ENCODE results near the gene HERC2. TPM values are rescaled to one million over a fixed set of nuclear protein-coding genes. Genes with fewer than 3 reads are reported as not detected.

The HERC2 gene
- total and polyA plus RNA-seq, 2 donors (not counting 3 experiments of a cell fraction or from before 2014, with no cell fraction given), result 46.1 to 83.9 TPM

GRCh38 chr15:28098766-28099554 lies 223.0 kb downstream of the HERC2 start, which contains the start of gene OCA2:
Gene OCA2, minus strand, starts transcription at chr15:28099315. Its CDS starts 17,441 bp downstream, at chr15:28081874.
- Histone ChIP-seq H3K4me1 (ENCODE audit: control insufficient read depth, extremely low read depth, insufficient read depth, low read length) (peaks cover 12% of the 10 kb centered on the region), H3K27me3 (ENCODE audit: control insufficient read depth in 2 of 2, insufficient read depth in 2 of 2, low read length in 2 of 2) (peaks cover 43 to 53% of the 10 kb centered on the region in 2 experiments), H2AFZ (ENCODE audit: low read depth, low read length) (no peak within 1 kb of the TSS), H3K27ac (ENCODE audit: insufficient read depth, low read depth, low read length) (no peak within 1 kb of the TSS), H3K4me2 (ENCODE audit: insufficient read depth, low read length) (no peak within 1 kb of the TSS), H3K9me3 (replicated peaks; ENCODE audit: control insufficient read depth, insufficient read depth, low read length) (no peaks in the 10 kb centered on the region), H3K79me2 (ENCODE audit: control insufficient read depth, insufficient read depth, low read length) (no peaks in the 10 kb centered on the region), H3K36me3 (ENCODE audit: control insufficient read depth in 2 of 2, extremely low read depth in 1 of 2, insufficient read depth in 2 of 2, low read length in 2 of 2) (no peaks in the 10 kb centered on the region), H3K9me1 (replicated peaks; ENCODE audit: control insufficient read depth, extremely low read depth, insufficient read depth, low read length) (no peaks in the 10 kb centered on the region), H3K9ac (replicated peaks; ENCODE audit: extremely low read depth, insufficient read depth, low read length) (no peak within 1 kb of the TSS), H4K20me1 (replicated peaks; ENCODE audit: control insufficient read depth, extremely low read depth, insufficient read depth, low read length) (no peaks in the 10 kb centered on the region), H3K4me3 (replicated peaks in 1 of 3; ENCODE audit: insufficient read depth in 1 of 3, low read depth in 1 of 3, low read length in 3 of 3) (no peak within 1 kb of the TSS)
- DNase-seq (ENCODE audit: low read depth, low spot score), result no peak
- no peak for TF ChIP-seq POLR2AphosphoS5 (IDR thresholded peaks at IDR 0.05; ENCODE audit: insufficient read depth, low read depth, low read length)
- no peak for TF ChIP-seq POLR2A (IDR thresholded peaks at IDR 0.05; ENCODE audit: low read depth, low read length)
- peak; percentile 65 for TF ChIP-seq EZH2 (IDR thresholded peaks at IDR 0.05; ENCODE audit: borderline replicate concordance, low read depth, low read length, severe bottlenecking)
- no peak for TF ChIP-seq FOS (IDR thresholded peaks at IDR 0.05; ENCODE audit: borderline replicate concordance, insufficient read depth, low read length)
- peak in 1 of 2 donors; percentile 19 for TF ChIP-seq CTCF (IDR thresholded peaks at IDR 0.05; ENCODE audit: extremely low read depth in 1 of 2, insufficient read depth in 1 of 2, low read depth in 1 of 2, low read length in 2 of 2)
- no peak for TF ChIP-seq MYC (IDR thresholded peaks at IDR 0.05; ENCODE audit: low read depth, low read length)
- BruUV-seq (replicated peaks), result no TSS peak
- intact Hi-C loops (cut with micrococcal nuclease) (no loop called here), dilution Hi-C loops (cut with MboI; ENCODE audit: extremely low pct_ligation_motif_present, low sequenced_read_pairs) (no loop called here)
- no peak for FAIRE-seq
- ChIA-PET CTCF (interaction anchor here (0.6 to 2.9 kb wide), 5 partner anchors 8 to 1208 kb away, joined by 3 to 28 read pairs (median 4); no protein-coding TSS in a partner anchor), POLR2A (no interaction called here)
